AG10803 (cell line): ENCODE measurements around the gene TMEM60.
A peak's percentile ranks its signal among the peaks of the same experiment; 100 is the strongest.

Experiments
- DNase-seq: peaks from one replicate; pipeline ENCODE4 v3.0.0; 2010; ENCODE audit warnings: low read depth
- H3K4me3 ChIP-seq: 2 replicates; pipeline ENCODE4 v1.5.1; 2011; ENCODE audit warnings: mild to moderate bottlenecking, low read length, control low read depth
- CTCF ChIP-seq: conservative IDR thresholded peaks from 2 replicates; pipeline ENCODE4 v1.5.1; 2011; ENCODE audit warnings: mild to moderate bottlenecking, low read length, control low read depth, inconsistent platforms

TMEM60 gene

GRCh38 chr7:77813180-77813579 lies 14.9 kb upstream of the TMEM60 start:
- no peak overlapping the region for H3K4me3 ChIP-seq
- TF ChIP-seq CTCF: no peak
- no peak for DNase-seq

GRCh38 chr7:77812290-77812685 lies 14.1 kb upstream of the TMEM60 start:
- TF ChIP-seq CTCF: no peak
- DNase-seq: peak; percentile 75
- H3K4me3 ChIP-seq: no peak overlapping the region

GRCh38 chr7:77811516-77812289 lies 13.5 kb upstream of the TMEM60 start:
- DNase-seq: no peak
- H3K4me3 ChIP-seq: no peak overlapping the region
- no peak for TF ChIP-seq CTCF

- DNase-seq: no peak
- H3K4me3 ChIP-seq: no peak overlapping the region
- TF ChIP-seq CTCF: no peak
Measured at GRCh38 chr7:77808517-77808916, 10.3 kb upstream of the TMEM60 start.

GRCh38 chr7:77806425-77806824 lies 8.2 kb upstream of the TMEM60 start:
- no peak overlapping the region for H3K4me3 ChIP-seq
- no peak for DNase-seq
- TF ChIP-seq CTCF: no peak

GRCh38 chr7:77802557-77803405 lies 4.5 kb upstream of the TMEM60 start:
- TF ChIP-seq CTCF: no peak
- H3K4me3 ChIP-seq: no peak overlapping the region
- DNase-seq: no peak
